Osteocyte (in vitro differentiated cells): ENCODE results near the gene RYR3. TPM values are rescaled to one million over a fixed set of nuclear protein-coding genes. Genes with fewer than 3 reads are reported as not detected.

Experiments
- DNase-seq: peaks from one replicate; pipeline ENCODE4 v3.0.0; 2021; ENCODE audit warnings: mixed read lengths; ENCODE audit not compliant: unreplicated experiment; ENCODE audit errors: extremely low spot score
- H3K27ac Mint-ChIP-seq: one replicate; pipeline ENCODE4 v1.8.0; 2021; ENCODE audit warnings: mild to moderate bottlenecking, mixed read lengths; ENCODE audit not compliant: unreplicated experiment
- H3K27me3 Mint-ChIP-seq: one replicate; pipeline ENCODE4 v1.8.0; 2021; ENCODE audit warnings: mixed read lengths; ENCODE audit not compliant: unreplicated experiment
- H3K36me3 Mint-ChIP-seq: one replicate; pipeline ENCODE4 v1.8.0; 2021; ENCODE audit warnings: mixed read lengths; ENCODE audit not compliant: unreplicated experiment
- H3K4me1 Mint-ChIP-seq: one replicate; pipeline ENCODE4 v1.8.0; 2021; ENCODE audit warnings: mixed read lengths; ENCODE audit not compliant: unreplicated experiment
- H3K4me3 Mint-ChIP-seq: one replicate; pipeline ENCODE4 v1.8.0; 2021; ENCODE audit warnings: mild to moderate bottlenecking, moderate library complexity, mixed read lengths; ENCODE audit not compliant: unreplicated experiment
- H3K9me3 Mint-ChIP-seq: one replicate; pipeline ENCODE4 v1.8.0; 2021; ENCODE audit warnings: mixed read lengths; ENCODE audit not compliant: unreplicated experiment
- CTCF ChIP-seq: fragments of 200-600 bp; sonication (generic); IDR thresholded peaks from 2 replicates; pipeline ENCODE4 v1.5.0; 2021; ENCODE audit warnings: antibody characterized with exemption, mild to moderate bottlenecking, moderate library complexity
- total RNA-seq: library from RNA; stranded (reverse); gene quantifications from 2 replicates; pipeline ENCODE4 v1.2.1, GENCODE V29; 2021

The RYR3 gene
- total RNA-seq, 1 donor from 2014 or later, result not detected

DNA sequence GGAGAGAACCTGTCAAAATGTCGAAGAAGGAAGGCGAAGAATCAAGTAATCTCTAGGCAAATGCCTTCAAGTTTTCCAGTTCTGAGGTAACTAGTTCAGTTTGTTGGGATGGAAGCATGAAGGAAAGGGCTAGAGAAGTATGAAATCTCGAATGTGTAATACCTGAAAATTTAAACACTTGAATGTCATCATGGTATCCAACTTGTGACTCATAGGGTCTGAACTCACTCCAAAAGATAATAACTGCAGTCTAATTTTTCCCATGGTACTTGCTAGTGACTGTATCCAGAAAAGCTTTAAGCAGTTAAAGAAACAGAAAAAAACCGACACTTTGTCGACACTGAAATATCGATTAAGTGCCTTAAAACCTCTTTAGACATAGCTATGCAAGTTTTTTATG, 554.6 kb downstream of the RYR3 start:
- H3K27ac Mint-ChIP-seq, result no peak overlapping the region
- no peaks in the 10 kb centered on the region for H3K9me3 Mint-ChIP-seq
- peaks cover 20% of the 10 kb centered on the region for H3K36me3 Mint-ChIP-seq
- no peak for DNase-seq
- no peak overlapping the region for H3K4me3 Mint-ChIP-seq
- no peaks in the 10 kb centered on the region for H3K27me3 Mint-ChIP-seq
- H3K4me1 Mint-ChIP-seq, result peaks cover 22% of the 10 kb centered on the region
- TF ChIP-seq CTCF, result no peak

DNA sequence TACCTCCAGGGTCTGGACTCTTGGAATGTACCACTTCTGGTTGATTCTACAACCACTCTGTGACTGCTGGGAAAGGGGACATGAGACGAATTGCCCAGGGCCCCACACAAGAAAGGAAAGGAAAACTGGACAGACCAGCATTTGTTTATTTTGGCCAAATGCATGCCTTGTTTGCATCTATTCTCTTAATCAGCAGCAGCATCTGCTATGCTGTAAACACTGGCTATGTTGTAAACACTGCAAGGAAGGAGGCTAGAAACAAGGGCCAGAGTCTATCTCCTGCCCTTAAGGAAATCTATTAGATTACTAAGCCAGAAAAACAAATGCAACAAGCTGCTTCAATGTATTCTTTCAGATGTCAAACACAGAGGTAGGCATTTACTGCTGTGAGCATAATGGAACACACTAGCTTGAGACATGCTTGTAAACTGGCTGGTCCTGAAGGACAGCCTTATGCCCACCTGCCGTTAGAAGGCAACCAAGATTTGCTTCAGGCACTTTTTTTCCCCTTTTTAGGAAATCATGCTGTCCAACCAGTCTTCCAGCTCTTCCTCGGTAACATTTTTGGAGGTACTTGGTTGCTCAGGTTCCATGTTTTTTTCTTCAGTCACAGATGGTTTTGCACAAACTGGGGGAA, 555.5 kb downstream of the RYR3 start:
- DNase-seq, result no peak
- Mint-ChIP-seq H3K4me3 (no peak overlapping the region), H3K27me3 (no peaks in the 10 kb centered on the region), H3K4me1 (peaks cover 13% of the 10 kb centered on the region), H3K36me3 (peaks cover 20% of the 10 kb centered on the region), H3K27ac (no peak overlapping the region), H3K9me3 (no peaks in the 10 kb centered on the region)
- TF ChIP-seq CTCF, result no peak

GRCh38 chr15:33871980-33872379, 561.2 kb downstream of the RYR3 start:
- H3K27ac Mint-ChIP-seq, result no peak overlapping the region
- H3K4me1 Mint-ChIP-seq, result no peaks in the 10 kb centered on the region
- H3K4me3 Mint-ChIP-seq, result no peak overlapping the region
- no peaks in the 10 kb centered on the region for H3K27me3 Mint-ChIP-seq
- peaks cover 8% of the 10 kb centered on the region for H3K36me3 Mint-ChIP-seq
- no peak for TF ChIP-seq CTCF
- DNase-seq, result no peak
- H3K9me3 Mint-ChIP-seq, result no peaks in the 10 kb centered on the region

DNA sequence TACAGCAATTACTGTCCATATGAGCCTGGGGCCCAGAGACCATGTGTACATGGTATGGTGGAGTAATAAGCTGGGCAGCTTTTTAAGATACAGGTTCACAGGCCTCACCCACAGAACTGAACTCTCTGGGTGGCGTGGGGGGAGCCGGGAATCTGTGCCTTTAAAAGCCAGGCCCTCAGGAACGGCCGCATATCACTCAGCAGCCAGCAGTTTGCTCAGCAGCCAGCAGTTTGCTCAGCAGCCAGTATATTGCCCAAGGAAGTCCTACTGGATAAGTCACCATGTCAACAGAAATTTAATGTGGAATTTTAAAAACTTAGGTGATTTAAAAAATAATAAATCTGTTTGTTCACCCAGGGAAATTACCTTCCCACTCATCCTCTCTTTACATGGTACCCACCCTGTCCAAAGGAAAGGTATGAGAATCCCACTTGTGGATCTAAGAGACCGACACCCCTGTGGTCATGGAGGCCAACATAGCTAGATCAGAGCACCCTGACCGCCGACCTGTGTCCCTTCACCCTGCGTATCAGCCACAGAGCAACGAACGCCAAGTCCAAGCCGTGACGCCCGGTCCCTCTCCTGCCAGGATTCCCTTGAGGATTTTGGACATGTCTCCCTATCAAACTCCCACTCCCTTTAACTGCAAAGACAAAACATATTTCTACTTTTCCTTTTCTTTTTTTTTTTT, 561.8 kb downstream of the RYR3 start:
- Mint-ChIP-seq H3K9me3 (no peaks in the 10 kb centered on the region), H3K36me3 (peaks cover 2% of the 10 kb centered on the region), H3K4me1 (no peaks in the 10 kb centered on the region), H3K4me3 (no peak overlapping the region), H3K27ac (no peak overlapping the region), H3K27me3 (no peaks in the 10 kb centered on the region)
- no peak for DNase-seq
- no peak for TF ChIP-seq CTCF

DNA sequence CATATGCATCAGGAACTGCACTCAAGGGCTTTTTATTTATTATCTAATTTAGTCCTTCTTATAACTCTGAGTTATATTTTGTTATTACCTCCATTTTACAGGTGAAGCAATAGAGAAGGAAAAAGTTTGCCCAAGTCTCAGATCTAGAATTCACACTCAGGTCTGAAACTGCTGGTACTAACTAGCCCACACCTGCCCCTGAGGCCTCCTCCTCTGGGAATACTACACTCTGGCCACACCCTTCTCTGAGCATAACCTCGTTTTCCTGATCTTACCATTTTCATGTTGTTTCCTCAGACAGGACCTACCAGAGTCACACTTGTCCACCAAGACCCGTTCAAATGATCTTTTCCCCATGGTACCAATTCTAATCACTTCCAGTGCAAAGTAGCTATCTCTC, 563.4 kb downstream of the RYR3 start:
- Mint-ChIP-seq H3K4me3 (no peak overlapping the region), H3K27ac (no peak overlapping the region), H3K27me3 (no peaks in the 10 kb centered on the region), H3K4me1 (no peaks in the 10 kb centered on the region), H3K36me3 (no peaks in the 10 kb centered on the region), H3K9me3 (no peaks in the 10 kb centered on the region)
- DNase-seq, result no peak
- TF ChIP-seq CTCF, result no peak
